Measurements from ENCODE around the gene C1QTNF12. TPM values are rescaled to one million over a fixed set of nuclear protein-coding genes. Genes with fewer than 3 reads are reported as not detected.

The C1QTNF12 gene
- total RNA-seq, 2 donors from 2014 or later, result 2.9 to 12.5 TPM

GRCh38 chr1:1228187-1228586, 18.3 kb downstream of the C1QTNF12 start:
- TF ChIP-seq CTCF (IDR thresholded peaks at IDR 0.05), result no peak
- DNase-seq (ENCODE audit: low spot score), result no peak
- Histone ChIP-seq H3K4me3 (no peak overlapping the region), H3K9me3 (no peaks in the 10 kb centered on the region), H3K27ac (no peak overlapping the region), H3K36me3 (peaks cover 32% of the 10 kb centered on the region), H3K4me1 (ENCODE audit: control insufficient read depth in 1 of 2, low read depth in 2 of 2) (peaks cover 20 to 32% of the 10 kb centered on the region in 2 donors), H3K27me3 (replicated peaks; ENCODE audit: insufficient read depth) (no peaks in the 10 kb centered on the region)
- no peak for ATAC-seq (ENCODE audit: insufficient number of reproducible peaks, low FRiP score, low read depth)

DNA sequence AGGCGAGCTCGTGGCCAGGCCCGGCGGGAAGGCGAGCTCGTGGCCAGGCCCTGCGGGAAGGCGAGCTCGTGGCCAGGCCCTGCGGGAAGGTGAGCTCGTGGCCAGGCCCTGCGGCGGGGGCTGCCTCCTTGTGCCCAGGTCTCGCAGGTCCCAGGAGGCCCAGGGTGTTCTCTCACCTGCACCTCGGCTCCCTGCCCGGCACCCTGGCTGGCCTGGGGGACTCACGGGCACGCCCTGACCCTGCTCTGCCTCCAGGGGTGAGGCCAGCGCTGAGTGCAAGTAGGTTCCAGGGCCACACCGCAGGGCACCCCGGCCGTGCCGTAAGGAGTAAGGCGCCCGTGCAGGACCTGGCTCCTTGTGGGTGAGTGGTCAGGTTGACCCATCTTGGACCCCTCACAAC, 19.1 kb downstream of the C1QTNF12 start:
- no peak for TF ChIP-seq CTCF (IDR thresholded peaks at IDR 0.05)
- Histone ChIP-seq H3K27ac (no peak overlapping the region), H3K9me3 (no peaks in the 10 kb centered on the region), H3K27me3 (replicated peaks; ENCODE audit: insufficient read depth) (no peaks in the 10 kb centered on the region), H3K36me3 (peaks cover 40% of the 10 kb centered on the region), H3K4me3 (no peak overlapping the region), H3K4me1 (ENCODE audit: control insufficient read depth in 1 of 2, low read depth in 2 of 2) (peaks cover 14 to 24% of the 10 kb centered on the region in 2 donors)
- DNase-seq (ENCODE audit: low spot score) (no peak), ATAC-seq (ENCODE audit: insufficient number of reproducible peaks, low FRiP score, low read depth) (no peak)

- H3K4me1 ChIP-seq (ENCODE audit: control insufficient read depth in 1 of 2, low read depth in 2 of 2), result peaks cover 14 to 23% of the 10 kb centered on the region in 2 donors
- no peak for ATAC-seq (ENCODE audit: insufficient number of reproducible peaks, low FRiP score, low read depth)
- peaks cover 45% of the 10 kb centered on the region for H3K36me3 ChIP-seq
Measured at GRCh38 chr1:1226566-1227362, 19.8 kb downstream of the C1QTNF12 start.

DNA sequence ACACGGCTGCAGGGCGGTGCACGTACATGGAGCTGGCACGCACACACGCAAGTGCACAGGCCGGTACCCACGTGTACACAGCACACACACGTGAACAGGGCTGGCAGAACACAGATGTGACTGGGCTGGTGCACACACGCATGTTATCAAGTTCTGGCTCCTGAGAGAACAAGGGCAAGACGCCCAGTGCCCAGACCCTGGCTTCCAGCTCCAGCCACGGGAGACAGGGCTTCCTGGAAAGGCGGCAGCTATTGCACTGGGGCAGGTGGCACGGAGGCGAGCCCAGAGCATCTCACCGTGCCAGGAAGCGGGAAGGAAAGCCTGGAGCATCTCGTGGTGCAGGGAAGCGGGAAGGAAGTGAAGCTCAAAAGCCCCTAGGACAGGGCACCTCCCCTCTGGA, 20.6 kb downstream of the C1QTNF12 start:
- ATAC-seq (ENCODE audit: insufficient number of reproducible peaks, low FRiP score, low read depth), result no peak
- peaks cover 14 to 21% of the 10 kb centered on the region in 2 donors for H3K4me1 ChIP-seq (ENCODE audit: control insufficient read depth in 1 of 2, low read depth in 2 of 2)
- peaks cover 50% of the 10 kb centered on the region for H3K36me3 ChIP-seq
- H3K27ac ChIP-seq, result no peak overlapping the region
- DNase-seq (ENCODE audit: low spot score), result no peak
- no peaks in the 10 kb centered on the region for H3K27me3 ChIP-seq (replicated peaks; ENCODE audit: insufficient read depth)
- TF ChIP-seq CTCF (IDR thresholded peaks at IDR 0.05), result no peak
- H3K4me3 ChIP-seq, result no peak overlapping the region
- no peaks in the 10 kb centered on the region for H3K9me3 ChIP-seq

More at GRCh38 chr1:1226566-1227362, 19.8 kb downstream of the C1QTNF12 start:
- no peak for DNase-seq (ENCODE audit: low spot score)
- Histone ChIP-seq H3K27ac (no peak overlapping the region), H3K4me3 (no peak overlapping the region), H3K27me3 (replicated peaks; ENCODE audit: insufficient read depth) (no peaks in the 10 kb centered on the region), H3K9me3 (no peaks in the 10 kb centered on the region)
- no peak for TF ChIP-seq CTCF (IDR thresholded peaks at IDR 0.05)

DNA sequence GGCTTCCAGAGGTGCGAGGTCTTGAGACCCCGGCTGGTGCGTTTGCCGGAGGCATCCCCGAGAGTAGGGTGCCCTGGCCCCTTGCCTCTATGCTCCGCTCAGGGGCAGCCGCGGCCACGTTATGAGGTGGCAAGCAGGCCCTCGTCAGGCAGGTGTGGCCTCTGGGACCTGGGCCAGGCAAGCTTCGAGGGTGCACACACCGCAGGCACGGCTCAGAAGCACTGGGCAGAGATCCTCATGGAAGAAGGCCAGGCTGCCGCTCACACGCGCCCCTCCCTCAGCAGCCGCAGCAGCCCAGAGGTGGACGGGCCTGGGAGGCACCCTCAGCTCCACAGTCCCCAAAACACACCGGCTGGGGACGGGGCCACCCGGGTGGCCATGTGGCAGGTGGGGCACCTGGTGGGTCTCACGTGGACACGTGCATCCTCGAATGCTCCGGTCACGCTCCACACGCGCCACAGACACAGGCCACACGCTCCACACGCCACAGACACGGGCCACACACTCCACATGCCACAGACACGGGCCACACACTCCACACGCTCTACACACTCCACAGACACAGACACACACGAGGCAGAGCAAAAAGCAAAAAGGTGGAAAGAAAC, 21.2 kb downstream of the C1QTNF12 start:
- peaks cover 9 to 15% of the 10 kb centered on the region in 2 donors for H3K4me1 ChIP-seq (ENCODE audit: control insufficient read depth in 1 of 2, low read depth in 2 of 2)
- H3K4me3 ChIP-seq, result no peak overlapping the region
- H3K36me3 ChIP-seq, result peaks cover 50% of the 10 kb centered on the region
- no peaks in the 10 kb centered on the region for H3K27me3 ChIP-seq (replicated peaks; ENCODE audit: insufficient read depth)
- no peak for TF ChIP-seq CTCF (IDR thresholded peaks at IDR 0.05)
- H3K9me3 ChIP-seq, result no peaks in the 10 kb centered on the region
- H3K27ac ChIP-seq, result no peak overlapping the region
- ATAC-seq (ENCODE audit: insufficient number of reproducible peaks, low FRiP score, low read depth), result no peak
- DNase-seq (ENCODE audit: low spot score), result no peak
